ENCODE results near the gene TEX2.

Gene TEX2

DNA sequence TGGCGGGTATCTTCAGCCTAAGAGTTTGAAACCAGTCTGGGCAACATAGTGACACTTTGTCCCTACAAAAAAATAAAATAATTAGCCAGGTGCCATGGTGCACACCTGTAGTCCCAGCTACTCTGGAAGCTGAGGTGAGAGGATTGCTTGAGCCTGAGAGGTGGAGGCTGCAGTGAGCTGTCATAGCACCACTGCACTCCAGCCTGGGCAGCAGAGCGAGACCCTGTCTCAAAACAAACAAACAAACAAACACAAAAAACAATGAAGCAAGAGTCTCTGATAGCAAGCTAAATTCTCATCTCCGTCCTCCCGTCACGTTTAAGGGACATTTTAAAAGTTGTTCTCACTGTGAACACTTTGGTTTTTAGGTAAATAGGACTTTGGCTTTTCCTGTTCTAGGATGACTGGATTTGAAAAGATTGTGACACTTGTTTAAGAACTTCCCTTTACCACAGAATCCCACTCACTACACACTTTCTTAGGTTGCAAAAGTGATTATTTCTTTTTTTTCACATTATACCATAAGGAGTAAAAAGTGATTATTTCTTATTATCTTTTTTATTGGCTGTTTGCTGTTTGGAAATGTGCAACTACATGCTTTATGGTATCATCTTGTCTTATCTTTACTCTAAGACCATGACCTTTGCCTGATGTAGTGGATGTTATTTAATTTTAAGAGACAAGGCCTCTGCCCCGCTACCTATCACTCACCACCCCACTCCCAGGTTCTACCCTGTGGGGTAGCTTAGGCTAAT is 128.7 kb downstream of the TEX2 start:
- DNase-seq = no peak

DNA sequence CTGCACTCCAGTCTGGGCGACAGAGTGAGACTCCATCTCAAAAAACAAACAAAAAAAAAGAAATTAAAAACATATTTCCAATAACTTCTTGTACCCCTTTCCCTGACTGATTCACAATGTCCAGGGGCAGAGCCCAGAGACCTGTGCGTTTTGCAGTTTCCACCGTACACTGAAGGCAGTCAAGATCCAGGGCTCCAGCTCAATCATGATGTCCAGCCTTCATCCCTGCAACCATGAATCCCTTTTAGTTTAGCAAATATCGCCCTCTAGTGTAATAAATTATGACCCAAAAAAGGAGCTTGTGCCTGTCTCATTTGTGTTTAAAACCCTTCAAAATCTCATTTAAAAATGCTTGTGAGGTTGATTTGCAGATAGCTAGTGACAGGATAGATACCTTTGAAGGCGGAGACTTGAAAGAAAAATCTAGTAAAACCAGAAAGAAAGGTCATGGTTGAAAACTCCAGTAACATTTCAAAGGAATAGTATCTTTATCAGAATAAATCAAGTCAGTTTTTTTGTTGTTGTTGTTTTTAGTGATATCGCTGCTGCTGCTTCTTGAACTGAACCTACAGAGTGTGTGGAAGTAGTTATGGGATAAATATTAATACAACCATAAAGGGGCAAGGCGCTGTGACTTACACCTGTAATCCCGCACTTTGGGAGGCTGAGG is 129.4 kb downstream of the TEX2 start:
- peak; percentile 66 for DNase-seq

DNA sequence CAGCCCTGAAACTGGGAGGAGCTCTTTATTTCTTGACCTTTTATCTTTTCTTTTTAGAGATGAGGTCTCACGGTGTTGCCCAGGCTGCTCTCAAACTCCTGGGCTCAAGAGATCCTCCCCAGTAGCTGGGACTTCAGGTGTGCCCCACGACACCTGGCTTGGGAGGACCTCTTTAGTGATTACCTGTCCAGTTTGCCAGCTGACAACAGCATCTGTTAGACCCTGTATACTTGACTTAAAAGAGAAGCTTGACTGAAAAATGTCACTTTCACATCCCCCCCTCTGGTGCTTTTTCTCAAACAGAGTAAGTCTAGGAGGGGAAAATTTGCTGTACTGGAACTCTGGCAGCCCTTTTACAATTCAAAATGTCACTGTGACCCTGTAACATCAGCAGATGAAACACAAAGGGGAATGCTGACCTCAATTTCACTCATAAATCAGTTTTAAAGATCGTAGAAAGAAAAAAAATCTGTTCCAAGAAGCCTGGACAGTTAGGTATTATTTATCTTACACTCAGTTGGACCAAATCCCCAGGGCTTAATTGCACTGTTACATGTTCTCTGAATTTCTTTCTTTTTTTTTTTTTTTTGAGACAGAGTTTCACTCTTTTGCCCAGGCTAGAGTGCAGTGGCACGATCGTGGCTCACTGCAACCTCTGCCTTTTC is 131.3 kb downstream of the TEX2 start:
- DNase-seq = no peak

DNA sequence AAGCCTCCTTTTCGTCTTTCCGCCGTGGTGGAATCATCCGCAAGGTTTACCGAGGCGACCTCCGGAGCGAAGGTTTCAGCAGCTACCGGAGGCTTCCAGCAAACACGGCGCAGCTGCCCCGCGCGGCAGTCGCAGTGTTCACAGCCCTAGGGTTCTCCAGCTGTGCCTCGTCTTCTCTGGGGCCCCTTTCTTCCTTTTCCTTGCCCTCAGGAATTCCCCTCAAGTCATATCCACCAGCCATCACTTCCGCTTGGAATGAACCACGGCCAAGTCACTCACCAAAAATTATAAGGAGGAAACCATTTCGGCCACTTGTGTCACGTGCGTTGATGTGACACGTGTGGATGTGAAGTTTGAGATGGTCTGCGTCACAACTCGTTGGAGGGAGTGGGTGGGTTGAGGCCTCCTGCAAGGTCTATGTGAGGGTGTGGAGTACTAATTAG is 132.5 kb downstream of the TEX2 start:
- no peak for DNase-seq

DNA sequence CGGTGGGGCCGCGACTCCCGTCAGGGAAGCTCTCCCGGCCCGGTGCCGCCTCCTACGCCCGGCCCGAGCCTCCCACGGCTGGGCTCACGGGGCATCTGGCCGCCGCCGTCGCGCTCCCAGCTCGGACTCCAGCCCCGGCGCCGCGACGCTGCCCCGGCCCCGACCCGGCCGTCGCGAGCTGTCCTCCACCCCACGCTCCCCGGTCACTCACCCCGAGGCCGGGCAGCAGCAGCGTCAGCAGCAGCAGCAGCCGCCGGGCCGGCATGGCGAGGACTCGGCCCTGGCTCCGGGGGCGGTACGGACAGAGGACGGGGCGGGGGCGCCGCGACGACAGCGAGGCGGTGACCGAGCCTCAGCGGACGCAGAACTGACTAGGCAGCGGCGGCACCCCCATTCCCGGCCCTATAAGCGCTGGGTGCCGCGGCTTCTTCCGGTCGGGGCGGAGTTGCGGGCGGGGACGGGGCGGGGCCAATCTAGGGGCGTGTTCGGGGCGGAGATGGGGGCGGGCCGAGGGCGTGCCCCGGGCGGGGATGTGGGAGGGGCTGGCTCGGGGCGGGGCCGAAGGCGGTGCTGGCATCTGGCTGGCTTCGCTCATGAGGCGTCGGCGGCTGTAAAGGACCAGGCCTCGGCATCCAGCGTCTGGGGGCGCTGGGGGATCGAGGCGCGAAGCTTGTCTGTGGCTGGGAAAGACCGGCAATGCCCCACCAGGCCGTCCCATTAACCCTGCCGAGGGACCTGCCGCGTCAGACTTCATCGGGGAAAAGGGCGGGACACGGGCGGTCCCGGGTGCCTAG is 133.1 kb downstream of the TEX2 start, which contains the start of gene ERN1:
Gene ERN1, minus strand, starts transcription at position 380 of the 794 bp plus-strand sequence. Its CDS starts 115 bp downstream, at position 265.
- peak; percentile 95 for DNase-seq

DNA sequence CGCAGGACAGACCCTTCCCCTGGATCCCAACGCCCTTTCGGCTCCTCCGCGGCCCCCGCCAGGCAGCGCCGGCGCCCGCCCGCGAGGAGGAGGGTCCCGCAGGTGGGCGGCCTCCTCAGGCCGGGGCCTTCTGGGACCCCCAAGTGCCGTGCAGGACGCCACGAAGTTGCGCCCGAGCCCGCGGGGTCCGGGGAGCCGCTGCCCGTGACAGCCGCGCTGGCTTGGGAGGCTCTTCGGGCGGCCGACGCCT is 133.6 kb downstream of the TEX2 start:
- DNase-seq = no peak

DNA sequence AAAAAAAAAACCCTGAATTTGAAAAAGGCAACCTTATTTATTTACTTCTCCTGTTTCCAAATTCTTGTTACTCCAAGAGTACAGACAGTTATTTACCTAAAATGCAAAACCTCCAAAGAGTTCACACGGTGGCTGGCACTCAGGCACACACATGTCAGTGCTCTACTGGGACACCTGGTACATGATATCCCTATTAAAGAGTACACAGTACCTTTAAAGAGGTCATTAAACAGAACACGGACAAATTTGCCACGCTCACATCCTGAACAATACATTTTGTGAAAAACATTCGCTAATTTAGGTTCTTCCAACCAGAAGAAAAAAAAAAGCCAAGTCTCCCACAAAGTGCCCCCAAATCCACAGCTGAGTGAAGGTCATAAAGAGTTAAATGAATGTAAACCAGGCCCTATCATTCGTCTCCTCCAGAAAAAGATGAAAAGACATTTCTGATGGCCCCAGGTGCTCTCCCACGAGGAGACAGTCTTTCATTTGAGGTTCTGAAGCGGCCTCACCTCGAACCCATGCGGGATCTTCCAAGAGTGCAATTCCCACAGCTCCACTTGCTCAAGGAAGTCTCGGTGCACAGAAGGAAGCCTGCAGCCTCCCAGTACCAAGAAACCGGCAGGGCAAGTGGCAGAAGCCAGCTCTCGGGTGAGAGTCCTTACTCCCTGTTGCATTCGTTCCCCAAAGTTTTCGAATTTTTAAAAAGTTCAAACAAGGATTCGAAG is 134.1 kb downstream of the TEX2 start:
- DNase-seq = peak; percentile 51

DNA sequence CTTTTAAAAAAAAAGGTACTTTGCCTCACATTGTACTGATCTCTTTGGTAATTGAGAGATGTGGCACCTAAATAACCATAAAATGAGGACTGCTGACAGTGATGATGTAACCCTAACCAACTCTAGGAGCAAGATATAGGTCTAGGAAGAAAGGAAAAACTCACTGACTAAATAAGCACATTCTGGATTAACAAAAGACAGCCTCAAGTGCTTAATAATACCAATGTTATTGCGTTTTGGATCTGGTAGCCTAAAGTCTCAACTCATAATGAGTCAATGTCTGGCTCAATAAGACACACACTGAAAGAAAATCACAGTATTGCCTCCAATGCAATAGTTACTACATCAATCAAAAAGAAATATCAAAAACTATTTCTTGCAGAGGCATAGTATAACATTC is 136.1 kb downstream of the TEX2 start:
- no peak for DNase-seq

DNA sequence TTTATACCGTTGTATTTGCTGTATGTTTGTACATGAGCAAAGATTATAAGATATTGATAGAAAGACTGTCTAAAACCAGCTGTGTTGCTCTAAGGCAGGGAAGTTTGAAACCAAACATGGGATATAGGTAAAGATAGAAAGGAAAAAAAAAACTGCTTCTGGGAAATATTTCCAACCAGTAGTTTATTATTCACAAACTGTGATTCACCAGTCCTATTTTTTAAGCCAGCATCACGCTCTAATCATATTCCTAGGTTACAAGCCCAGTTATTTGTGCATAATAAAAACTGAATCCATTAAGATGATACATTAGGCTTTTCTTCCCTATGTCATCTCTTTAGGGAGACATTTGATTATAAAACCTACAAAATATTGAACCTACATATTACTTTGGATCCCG is 137.1 kb downstream of the TEX2 start:
- DNase-seq = no peak

DNA sequence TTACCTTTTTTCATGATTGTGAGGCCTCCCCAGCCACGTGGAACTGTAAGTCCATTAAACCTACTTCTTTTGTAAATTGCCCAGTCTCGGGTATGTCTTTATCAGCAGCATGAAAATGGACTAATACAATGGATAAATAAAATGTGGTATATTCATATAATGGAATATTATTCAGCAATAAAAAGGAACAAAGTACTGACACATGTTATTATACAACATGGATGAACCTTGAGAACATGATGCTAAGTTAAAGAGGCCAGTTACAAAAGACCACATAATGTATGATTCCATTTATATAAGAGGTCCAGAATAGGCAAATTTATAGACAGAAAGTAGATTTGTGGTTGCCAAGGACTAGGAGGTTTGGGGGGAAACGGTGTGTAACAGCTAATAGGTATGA is 138.5 kb downstream of the TEX2 start:
- DNase-seq = no peak

DNA sequence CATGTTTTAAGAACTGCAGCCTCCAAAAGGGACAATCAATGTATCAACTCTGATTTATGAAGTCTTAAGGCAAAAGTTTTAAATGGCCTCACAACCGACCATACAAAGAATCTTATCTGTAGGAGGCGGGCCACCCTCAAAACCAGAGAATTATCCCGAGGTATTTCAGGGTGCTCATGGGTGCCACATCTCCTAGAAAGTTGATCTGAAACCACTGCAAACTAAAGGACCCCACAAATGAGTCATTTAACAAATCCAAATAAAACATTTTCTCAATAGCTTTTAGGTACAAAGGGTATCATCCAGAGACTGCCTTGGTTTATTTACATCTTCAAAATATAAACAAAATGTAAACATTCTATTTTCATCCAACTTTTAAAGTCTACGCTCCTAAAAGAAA is 139.9 kb downstream of the TEX2 start:
- no peak for DNase-seq

DNA sequence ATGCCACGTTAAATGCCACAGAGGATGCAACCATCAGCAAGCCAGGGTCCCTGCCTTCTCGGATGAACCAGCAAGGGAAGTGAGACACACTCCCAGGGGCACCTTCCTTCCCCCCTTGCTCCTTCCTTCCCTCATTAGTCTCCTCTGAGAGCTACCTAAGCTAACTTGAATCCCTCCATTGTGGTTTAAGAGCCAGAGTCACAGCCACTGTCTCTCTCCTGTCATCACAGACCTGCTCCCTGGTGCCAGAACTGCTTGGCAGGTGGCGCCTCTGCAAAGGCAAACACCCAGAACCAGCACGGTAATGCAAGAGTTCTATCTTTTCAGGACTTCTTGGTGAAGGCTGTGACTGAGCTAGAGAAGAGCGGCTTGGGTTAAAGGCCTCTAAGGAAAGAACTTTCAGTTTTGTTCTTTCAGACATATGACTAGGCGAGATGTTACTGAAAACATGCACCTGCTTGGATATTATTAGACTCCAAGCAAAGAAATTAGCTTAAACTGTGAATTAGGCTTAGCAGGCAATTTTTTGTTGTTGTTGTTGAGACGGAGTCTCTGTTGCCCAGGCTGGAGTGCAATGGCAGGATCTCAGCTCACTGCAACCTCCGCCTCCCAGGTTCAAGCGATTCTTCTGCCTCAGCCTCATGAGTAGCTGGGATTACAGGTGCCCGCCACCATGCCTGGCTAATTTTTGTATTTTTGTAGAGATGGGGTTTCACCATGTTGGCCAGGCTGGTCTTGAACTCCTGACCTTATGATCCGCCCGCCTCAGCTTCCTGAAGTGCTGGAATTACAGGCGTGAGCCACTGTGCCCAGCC is 141.9 kb downstream of the TEX2 start:
- DNase-seq = peak; percentile 54

DNA sequence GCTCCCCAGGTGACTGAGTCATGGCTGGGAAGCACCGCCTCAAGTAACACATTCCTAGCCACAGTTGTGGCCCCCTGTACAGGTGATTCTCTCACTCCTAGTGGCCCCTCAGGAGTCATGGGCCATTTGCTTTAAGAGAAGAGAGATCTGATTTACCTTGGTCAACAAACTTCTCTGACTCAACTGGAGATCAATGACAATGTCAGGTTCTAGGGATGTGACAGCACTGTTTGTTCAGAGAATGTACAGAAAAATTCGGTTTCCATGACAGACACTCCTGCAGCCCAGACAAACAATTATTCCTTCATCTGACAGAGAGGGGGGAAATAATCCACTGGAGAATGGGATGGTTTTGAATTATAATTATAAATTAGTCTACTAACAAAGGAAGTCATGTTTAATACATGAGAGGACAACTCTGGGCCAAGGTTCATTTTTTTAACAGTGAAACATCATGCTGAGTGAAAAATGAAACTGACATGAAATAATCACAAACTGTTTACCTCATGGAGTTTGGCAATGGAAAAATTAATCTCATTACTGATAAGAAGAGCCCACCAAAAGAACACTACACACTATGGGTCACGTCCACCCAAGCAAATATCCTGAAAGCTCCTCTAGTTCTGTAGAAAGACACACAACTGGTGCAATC is 142.8 kb downstream of the TEX2 start:
- no peak for DNase-seq

DNA sequence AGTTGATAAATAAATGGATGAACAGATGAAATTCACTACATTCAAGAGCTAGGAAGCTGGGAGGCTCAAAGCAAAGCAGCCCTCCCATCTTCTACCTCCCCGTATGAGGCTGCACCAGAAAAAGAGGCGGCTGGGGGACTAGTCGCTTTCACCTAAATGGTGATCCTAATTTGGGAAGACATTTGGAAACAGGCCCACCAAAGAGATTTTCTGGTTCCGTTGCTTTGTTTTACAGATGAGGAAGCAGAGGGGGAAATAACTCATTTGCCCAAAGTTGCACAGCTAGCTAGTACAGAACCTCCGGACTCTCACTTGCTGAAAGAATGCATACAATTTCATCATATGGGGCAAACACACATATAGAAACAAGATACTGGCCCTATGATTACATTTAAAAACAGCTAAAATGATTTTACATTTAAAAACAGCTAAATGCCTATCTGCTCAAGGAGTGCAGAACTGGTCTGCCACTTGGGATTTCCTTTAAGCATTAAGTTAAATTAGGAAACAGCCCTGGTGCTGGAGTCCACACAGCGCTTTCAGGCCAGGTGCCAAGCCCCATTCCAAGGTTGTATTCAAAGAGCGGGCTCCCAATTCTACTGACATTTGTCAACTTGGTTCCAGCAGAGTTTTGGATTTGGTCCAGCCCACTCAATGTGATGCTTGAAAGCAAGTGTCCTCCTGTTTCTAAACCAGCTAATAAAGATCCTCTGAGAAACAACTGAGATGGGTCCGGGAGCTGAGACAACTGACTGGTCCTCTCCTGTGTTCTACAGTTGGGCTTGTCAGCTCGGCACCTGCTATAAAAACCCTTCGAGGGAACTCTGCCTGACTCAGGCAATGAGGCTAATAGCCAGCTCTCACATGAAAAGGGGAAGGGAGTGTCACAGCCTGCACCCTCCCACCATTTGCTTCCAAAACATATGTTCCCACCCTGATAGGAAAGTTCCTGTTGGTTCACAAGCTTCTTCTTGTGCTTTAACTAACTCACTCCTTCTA is 144.8 kb downstream of the TEX2 start:
- DNase-seq = peak; percentile 50

DNA sequence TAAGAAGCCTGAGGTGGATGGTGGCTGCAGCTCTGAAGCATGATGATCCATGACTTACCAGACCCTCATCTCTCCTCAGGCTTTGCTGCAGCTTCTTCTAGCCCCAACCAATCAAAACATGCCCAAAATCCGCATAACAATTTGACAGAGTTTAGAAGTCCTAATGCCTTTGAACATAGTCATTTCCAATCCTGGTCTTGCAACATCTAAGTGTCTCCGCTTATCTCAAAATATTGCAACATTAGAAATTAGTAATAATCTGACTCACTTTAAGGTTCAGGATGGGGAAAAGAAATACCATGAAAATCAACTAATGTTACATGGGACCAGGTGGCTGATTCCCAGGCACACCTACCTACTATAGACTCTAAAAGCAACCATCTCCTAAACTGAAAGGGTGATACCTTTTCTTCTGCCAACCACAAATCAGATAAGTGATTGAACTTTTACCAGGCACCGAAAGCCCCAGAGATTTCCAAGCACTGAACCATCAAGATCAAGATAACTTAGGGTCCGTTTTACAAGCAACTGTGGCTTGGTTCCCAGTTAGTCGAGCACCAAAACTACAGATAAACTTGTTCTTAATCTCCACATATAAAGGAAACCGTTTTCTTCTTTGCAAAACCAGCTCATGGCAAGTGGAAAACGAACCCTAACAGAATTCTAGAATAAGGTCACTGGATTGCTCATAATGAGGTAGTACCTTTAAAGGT is 147.1 kb downstream of the TEX2 start:
- peak; percentile 41 for DNase-seq

DNA sequence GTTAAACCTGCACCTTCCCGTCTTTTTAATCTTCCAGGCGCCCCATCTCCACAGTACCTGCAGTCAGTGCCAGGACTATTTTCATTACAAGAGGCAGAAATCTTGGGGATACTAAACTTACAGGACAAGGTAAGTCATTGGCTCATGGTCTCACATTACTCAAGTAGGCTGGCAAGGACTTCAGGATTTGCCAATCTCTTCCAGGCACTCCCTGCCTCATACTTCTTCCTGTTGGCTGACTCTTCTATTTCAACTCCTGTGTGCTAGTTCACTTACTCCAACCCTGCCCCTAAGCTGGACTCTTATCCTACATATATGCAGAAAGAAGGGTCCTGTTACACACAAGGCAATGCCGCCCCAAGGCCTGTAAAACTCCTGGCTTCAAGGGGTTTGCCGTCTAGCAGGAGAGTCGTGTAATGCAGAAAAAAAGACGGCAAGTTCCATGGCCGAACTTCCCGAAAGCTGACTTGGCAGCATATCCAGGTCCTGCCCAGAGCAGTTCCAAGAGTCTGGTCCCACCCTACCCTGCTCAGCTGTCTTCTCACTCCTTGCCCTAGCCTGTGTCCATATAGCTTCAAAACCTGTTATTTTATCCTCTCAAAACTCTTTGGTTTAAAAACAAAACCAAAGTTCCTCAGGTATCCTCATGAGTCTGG is 147.9 kb downstream of the TEX2 start:
- peak; percentile 49 for DNase-seq

DNA sequence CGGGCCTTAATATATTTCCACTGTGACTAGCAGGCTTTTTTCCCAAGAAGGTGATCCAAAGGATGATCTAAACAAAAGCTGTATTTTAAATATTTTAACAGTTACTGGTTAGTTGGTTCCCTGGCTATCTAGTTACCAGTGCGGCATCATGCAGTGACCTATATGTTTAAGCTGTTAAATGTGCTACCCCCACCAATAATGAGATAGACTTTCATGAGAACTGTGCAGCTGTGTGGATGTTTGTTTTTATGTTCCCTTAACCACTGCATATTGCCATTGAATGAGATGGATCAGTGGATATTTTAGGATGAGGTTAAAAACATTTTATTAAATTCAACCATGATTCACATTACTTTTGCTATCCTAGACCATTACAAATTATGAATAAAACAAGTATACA is 150.1 kb downstream of the TEX2 start:
- DNase-seq = no peak

DNA sequence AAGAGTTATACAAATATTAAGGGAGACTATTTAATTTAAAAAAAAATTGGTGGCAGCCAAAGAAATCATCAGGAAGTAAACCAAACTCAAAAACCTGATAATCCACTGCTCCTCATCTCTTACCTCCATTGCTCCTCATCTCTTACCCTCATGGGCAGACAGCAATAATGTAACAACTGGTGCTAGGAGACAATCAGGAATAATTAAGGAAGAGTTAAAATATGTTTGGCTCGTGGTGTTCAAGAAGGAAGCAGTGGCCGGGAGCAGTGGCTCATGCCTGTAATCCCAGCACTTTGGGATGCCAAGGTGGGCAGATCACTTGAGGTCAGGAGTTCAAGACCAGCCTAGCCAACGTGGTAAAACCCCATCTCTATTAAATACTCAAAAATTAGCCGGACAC is 151.2 kb downstream of the TEX2 start:
- DNase-seq = no peak
